Brain microvascular endothelial cell (primary cell): ENCODE measurements around the gene SELENOM.
"Not testable (repeated sequence)": the region's sequence is repeated elsewhere in the genome, so short reads cannot be mapped to it uniquely, and the experiment has no call there.

Experiments
- DNase-seq: peaks from one replicate; pipeline ENCODE4 v3.0.0-alpha.2; 2020
- H3K27ac ChIP-seq: fragments of 250-450 bp; sonication (Bioruptor Pico); 2 replicates; pipeline ENCODE4 v1.5.1; 2020; ENCODE audit warnings: mild to moderate bottlenecking, moderate library complexity
- H3K27me3 ChIP-seq: fragments of 250-450 bp; sonication (Bioruptor Pico); replicated peaks from 2 replicates; pipeline ENCODE4 v1.5.1; 2020; ENCODE audit warnings: mild to moderate bottlenecking
- H3K36me3 ChIP-seq: fragments of 250-450 bp; sonication (Bioruptor Pico); replicated peaks from 2 replicates; pipeline ENCODE4 v1.5.1; 2020; ENCODE audit warnings: mild to moderate bottlenecking
- H3K4me3 ChIP-seq: 2 replicates; pipeline ENCODE4 v1.5.1; 2011; ENCODE audit warnings: low read depth, mild to moderate bottlenecking, control low read depth, low read length, moderate library complexity
- in situ Hi-C: cut with HindIII; loops from 2 replicates; pipeline ENCODE4 v1.10.0; 2017; ENCODE audit warnings: low sequenced_read_pairs, low pct_ligation_motif_present
- TF ChIP-seq, protein P1 (sequence below): IDR thresholded peaks from 2 replicates; pipeline ENCODE4 v1.5.1; 2011; ENCODE audit warnings: low read depth, mild to moderate bottlenecking, moderate library complexity, low read length, control low read depth, inconsistent platforms; ENCODE audit errors: missing control alignments

The SELENOM gene

DNA sequence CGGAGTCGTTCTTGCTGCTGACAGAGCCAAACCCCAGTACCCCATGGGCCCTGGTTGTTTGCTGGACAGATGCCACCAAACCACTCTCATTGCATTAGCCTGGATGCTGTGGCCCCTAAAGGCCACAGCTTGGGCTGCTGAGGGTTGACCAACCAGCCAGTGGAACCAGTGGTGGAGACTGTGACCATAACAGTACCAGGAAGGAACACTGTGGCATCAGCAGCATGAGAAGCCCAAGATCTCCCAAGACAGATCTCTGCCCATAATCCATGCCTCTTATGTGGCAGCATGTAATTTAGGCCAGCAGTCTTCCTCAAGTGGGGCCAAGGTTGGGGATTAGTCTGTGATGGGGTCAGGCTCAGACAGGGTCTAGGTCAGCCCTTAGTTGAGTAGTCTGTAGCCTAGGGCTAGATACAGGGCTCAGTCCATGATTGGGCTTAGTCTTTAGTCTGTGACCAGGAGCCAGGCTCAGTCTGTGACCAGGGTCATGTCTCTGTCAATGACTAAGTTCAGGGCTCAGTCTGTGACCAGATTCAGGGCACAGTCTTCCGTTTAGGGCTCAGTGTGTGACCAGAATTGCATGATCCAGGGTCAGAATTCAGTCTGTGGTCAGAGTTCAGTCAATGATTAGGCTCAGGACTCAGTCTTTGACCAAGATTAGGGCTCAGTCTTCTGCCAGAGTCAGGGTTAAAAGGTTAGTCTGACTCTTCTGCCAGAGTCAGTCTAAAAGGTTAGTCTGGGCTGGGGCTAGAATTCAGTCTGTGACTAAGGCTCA lies 10.9 kb upstream of the SELENOM start:
- Histone ChIP-seq H3K27me3 (no peaks in the 10 kb centered on the region), H3K4me3 (no peak overlapping the region), H3K36me3 (no peaks in the 10 kb centered on the region), H3K27ac (no peak overlapping the region)
- in situ Hi-C loops, result no loop called here
- TF ChIP-seq, protein P1, sequence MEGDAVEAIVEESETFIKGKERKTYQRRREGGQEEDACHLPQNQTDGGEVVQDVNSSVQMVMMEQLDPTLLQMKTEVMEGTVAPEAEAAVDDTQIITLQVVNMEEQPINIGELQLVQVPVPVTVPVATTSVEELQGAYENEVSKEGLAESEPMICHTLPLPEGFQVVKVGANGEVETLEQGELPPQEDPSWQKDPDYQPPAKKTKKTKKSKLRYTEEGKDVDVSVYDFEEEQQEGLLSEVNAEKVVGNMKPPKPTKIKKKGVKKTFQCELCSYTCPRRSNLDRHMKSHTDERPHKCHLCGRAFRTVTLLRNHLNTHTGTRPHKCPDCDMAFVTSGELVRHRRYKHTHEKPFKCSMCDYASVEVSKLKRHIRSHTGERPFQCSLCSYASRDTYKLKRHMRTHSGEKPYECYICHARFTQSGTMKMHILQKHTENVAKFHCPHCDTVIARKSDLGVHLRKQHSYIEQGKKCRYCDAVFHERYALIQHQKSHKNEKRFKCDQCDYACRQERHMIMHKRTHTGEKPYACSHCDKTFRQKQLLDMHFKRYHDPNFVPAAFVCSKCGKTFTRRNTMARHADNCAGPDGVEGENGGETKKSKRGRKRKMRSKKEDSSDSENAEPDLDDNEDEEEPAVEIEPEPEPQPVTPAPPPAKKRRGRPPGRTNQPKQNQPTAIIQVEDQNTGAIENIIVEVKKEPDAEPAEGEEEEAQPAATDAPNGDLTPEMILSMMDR, result no peak
- DNase-seq, result no peak

DNA sequence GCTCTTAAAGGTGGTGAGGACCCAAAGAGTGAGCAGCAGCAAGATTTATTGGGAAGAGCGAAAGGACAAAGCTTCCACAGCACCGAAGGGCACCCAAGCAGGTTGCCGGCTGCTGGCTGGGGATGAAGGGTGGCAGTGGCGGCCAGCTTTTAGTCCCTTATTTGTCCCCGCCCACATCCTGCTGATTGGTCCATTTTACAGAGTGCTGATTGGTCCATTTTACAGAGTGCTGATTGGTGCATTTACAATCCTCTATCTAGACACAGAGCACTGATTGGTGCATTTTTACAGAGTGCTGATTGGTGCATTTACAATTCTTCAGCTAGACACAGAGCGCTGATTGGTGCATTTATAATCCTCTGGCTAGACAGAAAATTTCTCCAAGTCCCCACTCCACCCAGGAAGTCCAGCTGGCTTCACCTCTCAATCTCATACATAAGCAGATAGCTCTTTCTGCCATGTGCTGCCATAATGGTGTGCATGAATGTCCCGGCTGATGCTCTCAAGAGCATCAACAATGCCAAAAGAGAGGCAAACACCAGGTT lies 5.3 kb upstream of the SELENOM start:
- DNase-seq, H3K36me3 ChIP-seq, H3K4me3 ChIP-seq, in situ Hi-C loops, H3K27ac ChIP-seq, H3K27me3 ChIP-seq: not testable (repeated sequence)

DNA sequence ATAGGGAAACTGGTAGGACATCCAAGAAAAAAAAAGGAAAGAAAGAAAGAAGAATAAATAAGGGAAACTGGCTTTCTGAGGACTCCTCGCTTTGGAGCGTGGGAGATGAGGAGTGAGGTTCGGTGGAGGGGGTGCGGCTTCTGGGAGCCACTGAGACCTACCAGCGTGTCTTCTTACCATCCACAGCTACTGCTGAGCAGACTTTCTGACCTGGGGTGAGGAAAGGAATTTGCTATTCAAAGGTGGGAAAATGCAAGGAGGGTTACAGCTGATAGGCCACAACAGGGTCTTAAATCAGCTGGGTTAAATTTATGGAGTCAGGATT lies 488 bp upstream of the SELENOM start:
- Histone ChIP-seq H3K27ac (no peak overlapping the region), H3K27me3 (no peaks in the 10 kb centered on the region), H3K36me3 (peaks cover 21% of the 10 kb centered on the region), H3K4me3 (peak overlapping the region; percentile 42)
- no peak for DNase-seq
- TF ChIP-seq, protein P1, result no peak
- in situ Hi-C loops, result no loop called here

DNA sequence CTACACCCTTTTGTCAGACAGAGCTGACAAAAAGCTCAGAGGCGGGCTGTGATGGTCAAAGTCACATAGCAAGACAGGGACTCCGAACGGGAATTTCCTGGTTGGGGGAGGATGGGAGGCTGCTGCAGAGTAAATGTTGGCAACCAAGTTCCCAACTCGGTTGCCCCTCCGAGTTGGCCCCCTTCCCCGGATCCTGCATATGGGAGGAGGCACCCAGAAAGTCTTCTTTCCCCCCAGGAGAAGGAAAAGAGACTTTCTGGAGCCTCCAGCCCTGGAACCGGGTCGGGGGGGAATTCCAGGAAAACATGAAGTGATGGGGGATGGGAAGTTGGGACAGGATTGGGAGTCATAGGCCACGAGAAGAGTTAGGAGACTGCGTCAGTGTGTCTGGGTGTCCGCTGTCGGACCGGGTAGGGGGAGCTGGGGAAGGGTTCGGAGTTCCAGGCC lies 614 bp downstream of the SELENOM start:
- in situ Hi-C loops, result no loop called here
- peak overlapping the region; percentile 90 for H3K27ac ChIP-seq
- peak; percentile 19 for DNase-seq
- peaks cover 31% of the 10 kb centered on the region for H3K36me3 ChIP-seq
- H3K27me3 ChIP-seq, result no peaks in the 10 kb centered on the region
- TF ChIP-seq, protein P1, result no peak
- peak overlapping the region; percentile 85 for H3K4me3 ChIP-seq

DNA sequence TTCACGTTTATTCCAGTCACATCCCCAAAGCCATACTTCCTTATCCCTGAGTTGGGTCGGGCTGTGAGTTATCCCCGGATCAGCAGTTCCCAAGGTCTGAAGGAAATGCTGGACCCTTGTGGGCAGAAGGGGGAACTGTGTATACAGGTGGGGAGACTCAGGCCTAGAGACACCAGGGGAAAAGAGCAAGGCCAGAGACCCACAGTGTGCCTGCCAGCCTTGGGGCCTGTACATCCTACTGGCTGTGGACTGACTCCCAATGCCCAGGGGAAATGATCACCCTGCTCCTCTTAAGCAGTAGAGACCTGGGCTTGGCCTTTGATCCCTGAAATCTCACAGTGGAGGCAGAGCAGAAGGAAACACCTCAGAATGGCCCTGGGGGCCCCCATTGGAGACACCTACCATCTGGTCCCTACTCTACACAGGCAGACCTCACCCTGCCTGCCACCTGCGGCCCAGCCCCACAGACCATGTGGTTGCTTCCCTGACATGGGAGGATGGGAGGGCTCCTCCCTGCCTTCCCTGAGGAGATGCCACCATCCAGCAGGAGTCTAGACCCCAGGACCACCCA lies 1.3 kb downstream of the SELENOM start:
- H3K27me3 ChIP-seq, result no peaks in the 10 kb centered on the region
- no peak for DNase-seq
- H3K4me3 ChIP-seq, result peak overlapping the region; percentile 85
- in situ Hi-C loops, result no loop called here
- TF ChIP-seq, protein P1, result peak; percentile 38
- H3K36me3 ChIP-seq, result peaks cover 36% of the 10 kb centered on the region
- peak overlapping the region; percentile 90 for H3K27ac ChIP-seq

DNA sequence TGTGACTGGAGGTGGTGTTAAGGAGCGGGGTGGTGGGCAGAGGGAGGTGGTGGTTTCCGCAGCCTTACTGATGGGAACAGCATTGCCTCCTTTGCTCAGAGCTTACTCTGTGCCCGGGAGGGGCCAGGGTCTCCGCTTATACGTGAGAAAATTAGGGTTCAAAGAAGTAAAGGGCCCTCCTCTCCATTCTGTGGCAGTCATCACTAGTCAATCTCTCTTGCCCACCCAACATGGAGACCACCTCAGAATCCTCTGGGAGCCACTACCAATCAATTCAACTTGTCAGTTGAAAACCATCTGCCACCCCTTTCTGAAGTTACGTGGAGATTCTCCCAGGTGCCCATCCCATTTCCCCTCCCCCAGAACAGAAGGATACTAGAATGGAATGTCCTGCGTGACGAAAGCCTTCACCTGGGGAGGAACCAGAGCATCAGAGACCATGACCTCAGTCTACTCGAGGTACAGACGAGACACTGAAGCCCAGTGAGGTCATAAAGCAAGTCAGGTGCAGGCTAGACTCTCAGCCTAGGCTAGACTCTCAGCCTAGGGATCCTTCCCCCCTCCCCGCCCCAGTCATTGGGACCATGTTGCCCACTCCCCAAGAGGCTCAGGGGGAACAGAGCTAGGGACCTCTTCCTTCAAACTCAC lies 2.0 kb downstream of the SELENOM start:
- Histone ChIP-seq H3K27ac (no peak overlapping the region), H3K4me3 (no peak overlapping the region), H3K36me3 (peaks cover 40% of the 10 kb centered on the region), H3K27me3 (no peaks in the 10 kb centered on the region)
- TF ChIP-seq, protein P1, result no peak
- no peak for DNase-seq
- in situ Hi-C loops, result no loop called here
